Stimulated activated CD8-positive, alpha-beta memory T cell treated with anti-CD3 and anti-CD28 coated beads, Interleukin-2, amount 100 ng/mL, for 48 hours (primary cell): ENCODE data around the gene DIS3L.
"Not testable (repeated sequence)": the region's sequence is repeated elsewhere in the genome, so short reads cannot be mapped to it uniquely, and the experiment has no call there.

Experiments used
- DNase-seq, 2 donors: peaks; one replicate each; pipeline ENCODE4 v3.0.0-alpha.2; 2020; ENCODE audit warnings: low read depth in 2 of 2

DIS3L gene

DNA sequence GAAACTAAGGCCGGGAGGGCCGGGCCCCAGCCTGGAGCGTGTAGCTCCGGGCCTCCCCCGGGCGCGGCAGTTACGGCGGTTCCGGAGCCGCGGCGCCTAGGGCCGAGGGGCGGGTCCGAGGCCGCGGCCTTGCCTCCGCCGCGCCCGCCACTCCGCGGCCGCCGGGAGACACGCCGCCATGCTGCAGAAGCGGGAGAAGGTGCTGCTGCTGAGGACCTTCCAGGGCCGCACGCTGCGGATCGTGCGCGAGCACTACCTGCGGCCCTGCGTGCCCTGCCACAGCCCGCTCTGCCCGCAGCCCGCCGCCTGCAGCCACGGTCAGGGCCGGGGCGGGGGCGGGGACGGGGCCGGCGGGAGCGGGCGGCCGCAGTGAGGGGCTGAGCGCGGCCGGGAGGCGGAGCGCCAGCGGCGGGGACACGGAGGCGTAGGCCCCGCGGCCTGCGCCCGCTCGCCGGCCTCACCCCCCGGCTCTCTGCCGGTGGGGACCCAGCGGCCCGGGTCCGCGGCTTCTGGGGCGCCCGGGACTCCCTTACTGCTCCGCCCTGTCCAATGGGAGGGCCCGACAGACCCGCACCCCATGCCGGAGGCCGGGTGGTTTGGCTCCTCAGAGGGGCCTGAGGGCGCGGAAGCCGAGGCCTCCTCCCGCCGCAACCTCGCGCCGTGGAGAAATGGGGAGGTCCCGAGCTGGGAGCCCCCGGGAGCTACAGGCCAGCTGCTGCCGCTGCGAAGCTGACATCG lies at the start of gene DIS3L:
TSS of gene DIS3L (plus strand) at position 150 of the 738 bp plus-strand sequence. CDS start at position 179, 29 bp downstream.
- peak; percentile 44 to 55 for DNase-seq

DNA sequence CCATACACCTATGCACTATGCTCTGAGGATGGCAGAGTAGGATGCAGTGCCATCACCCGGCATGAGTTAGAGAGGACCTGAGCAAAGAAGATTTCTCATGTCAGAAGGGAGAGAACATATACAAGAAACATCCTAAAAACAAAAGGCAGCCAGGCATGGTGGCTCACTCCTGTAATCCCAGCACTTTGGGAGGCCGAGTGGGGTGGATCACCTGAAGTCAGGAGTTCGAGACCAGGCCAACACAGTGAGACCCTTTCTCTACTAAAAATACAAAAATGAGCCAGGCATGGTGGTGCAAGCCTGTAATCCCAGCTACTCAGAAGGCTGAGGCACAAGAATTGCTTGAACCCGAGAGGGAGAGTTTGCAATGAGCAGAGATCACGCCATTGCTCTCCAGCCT lies 47.5 kb upstream of the DIS3L start:
- DNase-seq: not testable (repeated sequence)

DNA sequence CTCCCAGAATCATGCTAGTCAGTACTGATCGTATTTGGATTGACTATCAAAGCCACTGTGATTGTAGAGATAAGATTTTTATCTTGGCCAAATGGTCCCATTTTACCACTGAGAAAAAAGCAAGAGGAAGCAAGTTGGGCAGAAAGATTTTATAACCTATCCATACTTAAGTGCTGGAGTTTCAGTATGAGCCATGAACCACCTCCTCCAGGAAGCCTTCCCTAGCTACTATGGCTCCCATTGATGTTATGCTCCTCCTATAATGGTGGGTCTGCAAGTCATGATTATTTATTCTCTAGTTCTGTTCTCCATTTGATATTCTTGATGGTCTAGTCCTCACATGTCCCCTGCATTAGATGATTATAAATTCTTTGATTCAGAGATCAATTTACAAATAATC lies 46.4 kb upstream of the DIS3L start:
- no peak for DNase-seq

DNA sequence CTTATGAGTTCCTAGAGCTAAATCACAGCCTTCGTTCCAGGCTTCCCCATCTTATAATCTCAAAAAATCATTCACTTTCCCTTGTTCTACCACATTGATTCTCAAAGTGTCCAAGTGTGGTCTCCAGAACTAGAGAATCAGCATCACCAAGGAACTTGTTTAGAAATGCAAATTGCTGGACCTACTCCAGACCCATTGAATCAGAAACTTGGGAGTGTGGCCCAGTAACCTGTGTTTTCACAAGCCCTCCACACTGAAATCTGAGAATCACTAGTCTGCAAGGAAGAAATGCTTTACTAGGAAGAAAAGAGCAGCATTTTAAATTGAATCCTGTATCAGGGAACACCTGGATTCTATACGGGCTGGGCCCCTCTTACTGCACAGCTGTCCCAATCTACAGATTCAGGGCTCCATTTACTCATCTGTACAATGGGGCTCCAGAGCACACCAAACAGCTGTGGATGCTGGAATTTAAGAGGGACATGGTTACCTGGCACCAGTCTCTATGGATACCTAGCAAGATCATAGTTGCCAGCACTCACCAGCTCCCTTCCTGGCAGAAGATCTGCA lies 43.7 kb upstream of the DIS3L start:
- no peak for DNase-seq

DNA sequence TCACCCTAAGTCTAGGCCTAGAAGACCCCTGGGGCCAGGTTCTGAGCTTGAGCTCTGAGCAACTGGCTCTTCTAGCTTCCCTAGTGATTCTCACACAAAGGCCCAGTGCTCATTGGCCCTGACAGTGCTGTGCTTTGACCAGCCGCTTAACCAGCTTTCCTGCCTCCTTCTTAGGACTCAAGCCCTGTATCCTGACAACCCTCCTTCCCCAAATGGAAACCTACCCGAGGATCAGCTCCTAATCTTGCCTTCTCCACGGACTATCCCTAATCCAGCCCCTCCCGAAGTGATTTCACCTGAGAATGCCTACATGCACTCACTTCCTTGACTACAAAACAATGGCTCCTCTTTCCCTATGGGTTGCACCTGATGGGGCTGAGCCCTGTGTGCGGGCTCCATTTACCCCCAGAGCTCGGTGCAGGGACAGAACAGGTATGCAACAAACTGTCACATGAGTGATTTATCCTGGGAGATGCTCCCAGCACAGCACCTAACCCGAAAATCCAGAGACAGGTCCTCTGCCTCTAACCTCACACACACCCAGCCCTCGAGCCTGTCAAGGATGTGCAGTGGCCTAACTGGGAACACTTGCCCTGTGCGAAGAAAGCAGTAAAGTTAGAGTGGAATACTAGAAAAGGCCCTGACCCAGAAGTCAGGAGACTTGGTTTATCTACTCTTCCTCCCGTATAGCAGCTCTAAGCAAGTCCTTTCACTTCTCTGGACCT lies 42.1 kb upstream of the DIS3L start:
- no peak for DNase-seq

DNA sequence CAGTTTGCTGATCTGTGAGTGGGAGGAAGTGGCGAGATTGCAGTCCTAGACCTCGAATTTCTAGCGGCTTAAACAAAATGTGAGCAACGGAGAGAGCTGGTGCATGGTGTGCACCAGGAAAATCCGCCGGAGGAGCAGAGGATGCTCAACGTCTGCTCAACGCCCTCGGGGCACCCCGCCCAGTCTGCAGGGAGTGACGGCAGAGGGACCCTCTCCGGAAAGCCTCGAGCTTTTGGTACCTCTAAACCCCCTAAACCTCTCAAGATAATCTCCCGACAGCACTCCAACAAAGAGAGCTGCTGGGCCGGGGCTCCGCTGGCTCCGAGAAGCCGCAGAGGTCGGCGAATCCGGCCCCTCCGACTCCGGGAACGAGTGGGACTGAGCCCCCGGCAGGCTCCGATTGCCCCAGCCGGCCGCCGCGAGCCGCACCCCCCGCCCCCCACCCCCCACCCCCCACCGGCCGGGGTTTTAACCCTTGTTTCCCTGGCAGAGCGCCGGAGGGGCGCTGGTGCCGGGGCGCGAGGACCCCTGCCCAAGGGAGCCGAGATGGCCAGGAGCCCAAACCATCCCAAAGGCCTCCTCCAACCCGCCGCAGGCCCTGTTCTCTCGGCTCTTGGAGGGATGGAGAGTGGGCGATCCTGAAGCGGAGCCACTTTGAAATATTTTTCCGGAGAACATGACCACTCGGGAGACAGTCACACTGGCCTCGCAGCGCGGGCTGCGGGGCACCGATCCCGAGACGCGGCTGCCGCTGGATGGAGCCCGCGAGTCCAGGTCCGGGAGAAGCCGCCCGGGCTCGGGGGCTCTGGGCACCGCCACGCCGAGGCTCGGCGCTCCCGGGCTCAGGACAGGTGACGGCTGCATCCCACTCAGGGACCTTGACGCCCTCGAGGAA lies 41.3 kb upstream of the DIS3L start:
- peak; percentile 33 to 46 for DNase-seq

DNA sequence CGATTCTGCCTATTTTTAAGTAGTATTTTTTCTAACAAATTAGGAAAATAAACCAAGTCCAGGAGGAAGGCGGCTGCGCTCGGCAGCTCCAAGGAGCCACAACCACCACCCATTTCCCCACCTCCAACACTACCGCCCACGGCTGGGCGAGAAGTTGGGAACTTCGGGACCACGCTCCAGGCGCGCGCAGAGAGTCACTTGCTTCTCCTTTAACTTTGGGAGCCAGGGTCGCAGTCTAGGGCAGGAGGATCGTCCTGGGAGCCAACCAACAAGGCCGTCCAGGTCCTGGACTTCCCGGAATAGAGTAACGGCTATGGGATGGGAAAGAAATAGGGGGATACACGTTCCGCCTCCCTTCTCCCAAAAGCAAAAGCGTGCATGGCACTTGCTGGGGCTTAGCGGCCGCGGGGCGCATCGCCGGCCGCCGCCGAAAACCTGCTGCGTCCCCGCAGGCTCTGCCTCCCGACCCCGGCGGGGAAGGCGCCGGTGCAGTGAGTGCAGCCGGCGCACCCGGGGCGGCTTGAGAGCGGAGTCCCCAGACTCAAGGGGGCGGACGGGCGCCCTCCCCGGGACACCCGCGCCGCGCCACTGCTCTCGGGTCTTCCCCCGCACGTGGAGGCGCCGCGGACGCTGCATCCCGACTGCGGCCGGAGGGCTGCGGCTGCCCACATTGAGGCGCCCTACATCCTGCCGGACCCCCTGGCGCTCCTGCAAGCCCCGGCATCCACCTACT lies 40.5 kb upstream of the DIS3L start:
- DNase-seq: no peak

DNA sequence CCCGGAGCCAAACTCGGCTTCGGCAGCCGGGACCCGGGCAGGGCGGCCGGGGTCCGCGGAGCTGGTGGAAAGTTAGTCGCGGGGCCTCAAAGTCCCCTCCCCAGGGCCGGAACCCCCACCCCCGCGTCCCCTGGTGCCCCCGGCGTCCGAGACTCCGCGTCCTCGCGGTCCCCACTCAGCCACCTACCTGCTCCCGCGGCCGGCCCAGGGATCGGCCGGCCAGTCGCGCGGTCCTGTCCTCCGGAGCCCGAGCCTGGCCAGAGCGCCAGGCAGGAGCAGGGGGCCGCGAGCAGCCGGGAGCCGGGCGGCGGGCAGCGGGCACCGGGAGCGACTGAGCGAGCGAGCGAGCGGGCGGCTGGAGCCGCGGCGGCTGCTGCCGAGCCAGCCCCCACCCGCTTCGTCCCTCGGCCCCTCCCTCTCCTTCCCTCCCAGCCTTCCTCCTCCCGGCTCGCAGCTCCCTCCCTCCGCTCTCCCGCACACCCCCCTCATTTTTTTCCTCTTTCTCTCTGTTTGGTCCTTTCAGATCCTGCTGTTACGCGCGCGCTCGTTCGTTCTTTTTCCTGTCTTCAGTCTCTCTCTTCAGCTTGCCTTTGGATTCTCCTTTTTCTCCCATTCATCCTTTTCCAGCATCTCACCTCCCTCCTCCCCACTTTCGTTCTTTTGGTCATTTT lies 39.8 kb upstream of the DIS3L start, which contains the start of gene MEGF11:
TSS of gene MEGF11 (minus strand) at position 333 of the 671 bp plus-strand sequence. CDS start 125,347 bp downstream, outside the sequence.
- no peak for DNase-seq

DNA sequence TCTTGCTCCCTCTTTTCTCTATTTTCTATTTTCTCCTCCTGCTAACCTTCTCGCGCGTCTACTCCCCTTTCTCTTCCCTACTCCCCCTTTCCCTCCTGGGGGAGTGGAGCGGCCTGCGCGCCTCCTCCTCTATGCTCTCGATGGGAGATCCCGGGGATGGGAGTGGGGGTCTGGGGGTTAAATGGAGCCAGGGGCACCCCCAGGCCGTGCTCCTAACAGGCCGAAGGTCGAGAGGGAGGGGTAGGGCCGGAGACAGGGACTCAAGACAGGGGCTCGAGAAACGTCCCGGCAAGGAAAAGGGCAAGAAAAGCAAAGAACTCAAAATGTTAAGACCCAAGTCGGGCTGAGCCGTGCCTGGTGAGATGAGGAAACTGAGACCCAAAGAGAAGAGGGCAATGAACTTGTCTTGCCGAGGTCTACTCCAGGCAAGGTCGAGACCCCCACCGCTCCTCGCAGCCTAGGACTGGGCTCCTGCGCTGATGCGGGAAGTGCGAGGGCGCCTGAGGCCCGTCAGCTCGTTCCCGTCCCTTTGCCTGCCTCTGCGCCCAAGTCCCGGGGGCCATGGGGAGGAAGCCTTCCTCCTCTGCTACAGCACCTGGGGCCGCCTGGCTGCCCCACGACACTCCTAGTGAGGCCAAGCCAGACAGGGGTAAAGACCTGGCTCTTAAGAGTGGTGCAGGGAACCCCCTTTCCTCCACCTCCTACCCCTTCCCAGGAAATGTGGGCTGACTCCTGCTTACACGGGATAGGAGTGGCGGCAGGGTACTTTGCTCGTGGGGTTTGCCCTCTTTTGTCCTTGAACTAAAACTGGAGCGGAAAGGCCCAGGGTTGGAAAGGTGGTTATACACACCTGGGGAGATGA lies 39.0 kb upstream of the DIS3L start:
- DNase-seq: no peak

DNA sequence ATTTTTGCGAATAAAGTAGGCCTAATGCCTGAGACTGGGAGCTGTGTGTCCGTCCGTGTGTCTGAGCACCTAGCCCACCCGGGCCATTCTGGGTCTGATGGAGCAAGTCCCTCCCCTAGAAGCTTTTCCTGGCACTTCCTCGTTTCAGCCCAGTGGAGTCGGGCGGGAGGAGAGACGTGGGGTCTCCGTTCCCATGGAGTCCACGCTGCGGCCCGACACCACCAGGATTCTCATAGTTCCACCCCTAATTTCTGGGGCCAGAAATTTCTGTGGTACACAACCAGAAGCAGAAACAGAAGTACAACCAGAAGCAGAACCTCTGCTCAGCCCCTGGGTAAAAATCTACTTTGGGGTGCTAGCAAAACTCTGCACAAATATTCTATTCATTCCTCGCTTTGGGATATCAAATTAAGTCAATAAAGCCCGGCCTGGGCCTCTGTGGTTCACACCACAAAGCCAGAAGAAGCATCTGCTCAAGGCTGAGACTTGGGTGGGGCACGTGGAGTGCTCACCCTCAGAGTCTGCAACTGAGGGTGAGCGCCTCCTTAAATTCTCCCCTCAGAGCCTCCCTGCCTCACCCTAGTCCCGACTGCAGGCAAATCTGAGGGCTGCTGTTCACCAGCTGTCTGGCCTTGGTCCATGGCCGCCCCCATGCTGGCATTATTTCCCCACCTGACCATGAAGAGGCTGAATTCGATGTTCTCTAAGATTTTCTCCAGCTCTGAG lies 38.3 kb upstream of the DIS3L start:
- no peak for DNase-seq

DNA sequence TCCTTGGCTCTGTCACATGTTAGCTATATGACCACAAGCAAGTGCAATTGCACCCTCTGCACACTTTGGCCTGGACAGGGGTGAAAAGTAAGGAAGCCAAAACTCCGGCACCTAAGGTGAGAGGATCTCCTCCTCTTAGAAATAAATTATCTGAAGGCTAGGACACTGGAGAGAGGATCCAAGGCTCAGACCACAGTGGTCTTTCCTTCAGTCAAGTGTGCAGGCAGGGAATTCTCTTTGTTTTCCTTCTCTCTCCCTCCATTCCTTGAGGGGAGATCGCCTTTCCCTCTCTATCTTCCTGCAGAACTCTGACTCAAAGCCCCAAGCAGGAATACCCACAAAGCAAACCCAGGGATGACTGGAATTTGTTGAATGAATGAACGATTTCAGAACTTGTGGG lies 36.7 kb upstream of the DIS3L start:
- DNase-seq: no peak

DNA sequence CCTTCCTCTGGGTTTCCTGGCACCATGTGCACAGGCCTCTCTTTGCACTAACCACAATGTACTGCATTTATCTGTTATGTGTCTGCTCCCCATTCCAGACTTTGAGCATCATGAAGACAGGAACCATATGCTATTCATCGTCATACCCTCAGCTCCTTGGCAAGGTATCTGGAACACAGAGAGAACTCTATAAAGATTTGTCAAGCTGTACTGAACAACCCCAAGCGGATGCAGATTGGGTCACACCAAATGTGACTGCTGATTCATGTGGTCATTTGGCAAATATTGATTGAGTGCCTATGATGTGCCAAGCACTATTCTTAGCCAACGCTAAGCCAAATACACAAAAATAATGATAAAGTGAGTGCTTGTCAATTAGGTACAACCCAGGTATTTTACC lies 32.3 kb upstream of the DIS3L start:
- no peak for DNase-seq

DNA sequence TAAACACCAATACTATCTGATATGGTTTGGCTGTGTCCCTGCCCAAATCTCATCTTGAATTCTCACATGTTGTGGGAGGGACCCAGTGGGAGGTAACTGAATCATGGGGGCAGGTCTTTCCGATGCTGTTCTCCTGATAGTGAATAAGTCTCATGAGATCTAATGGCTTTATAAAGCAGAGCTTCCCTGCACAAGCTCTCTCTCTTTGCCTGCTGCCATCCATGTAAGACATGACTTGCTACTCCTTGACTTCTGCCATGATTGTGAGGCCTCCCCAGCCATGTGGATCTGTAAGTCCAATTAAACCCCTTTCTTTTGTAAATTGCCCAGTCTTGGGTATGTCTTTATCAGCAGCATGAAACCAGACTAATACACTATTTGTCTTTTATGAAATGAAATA lies 30.5 kb upstream of the DIS3L start:
- not testable (repeated sequence) for DNase-seq

DNA sequence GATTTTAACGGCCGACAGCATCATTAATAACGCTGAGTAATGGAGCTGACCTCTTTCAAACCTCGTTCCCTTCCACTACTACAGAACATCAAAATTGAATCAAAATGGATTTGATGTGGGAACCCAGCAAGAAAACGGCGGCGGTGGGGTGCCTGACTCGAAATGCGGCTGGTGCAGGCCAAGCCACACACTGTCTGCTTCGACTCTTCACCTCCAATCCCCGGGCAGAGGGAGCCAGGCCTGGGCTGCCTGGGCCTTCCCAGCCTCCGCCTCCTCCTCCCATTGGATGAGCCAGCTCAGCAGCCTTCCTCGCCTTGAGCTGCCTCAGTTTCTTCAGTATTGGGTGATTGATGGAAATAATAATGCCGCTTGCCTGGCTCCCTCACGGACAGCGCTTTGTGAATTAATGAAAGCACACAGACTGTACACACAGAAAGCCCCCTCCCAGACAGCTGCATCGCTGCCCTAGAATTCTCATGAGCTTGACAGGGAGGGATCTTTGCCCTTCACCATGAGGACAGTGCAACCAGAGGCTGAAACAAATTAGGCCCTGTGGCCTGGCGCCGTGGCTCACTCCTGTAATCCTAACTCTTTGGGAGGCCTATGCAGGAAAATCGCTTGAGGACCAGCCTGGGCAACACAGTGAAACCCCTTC lies 28.4 kb upstream of the DIS3L start:
- no peak for DNase-seq

DNA sequence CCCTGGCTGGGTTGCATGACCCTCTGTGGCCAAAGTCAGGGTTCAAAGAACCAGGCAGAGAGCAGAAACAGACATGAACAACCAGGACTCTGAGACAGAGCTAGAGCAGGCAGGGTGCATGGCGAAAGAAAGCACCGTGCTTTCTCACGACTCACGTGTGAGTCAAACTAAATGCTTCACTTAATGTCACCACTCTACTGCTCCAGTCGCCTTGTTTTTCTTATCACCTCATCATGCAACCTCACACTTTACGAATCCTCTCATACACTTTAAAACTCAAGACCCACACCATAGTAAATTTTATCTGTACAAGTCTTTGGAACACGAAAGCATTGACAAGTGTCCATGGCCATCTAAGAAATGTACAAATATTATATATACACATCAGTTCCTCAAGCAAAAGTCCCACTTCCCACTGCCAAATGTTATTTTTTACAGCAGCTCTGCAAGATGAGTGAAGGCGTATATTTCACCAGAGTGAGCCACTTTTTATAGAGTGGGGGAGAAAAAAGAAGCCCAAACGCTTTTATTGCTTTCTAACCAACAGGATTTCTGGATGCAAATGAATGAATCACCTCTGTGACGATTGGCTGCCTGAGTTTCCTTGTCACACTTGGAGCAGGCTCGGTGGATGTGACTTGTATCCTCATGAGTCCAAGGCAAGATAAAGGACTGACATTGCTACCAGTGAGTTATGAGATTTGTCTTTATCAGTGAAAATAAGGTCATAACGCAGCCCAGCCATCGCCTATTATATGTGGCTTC lies 23.9 kb upstream of the DIS3L start:
- no peak for DNase-seq

DNA sequence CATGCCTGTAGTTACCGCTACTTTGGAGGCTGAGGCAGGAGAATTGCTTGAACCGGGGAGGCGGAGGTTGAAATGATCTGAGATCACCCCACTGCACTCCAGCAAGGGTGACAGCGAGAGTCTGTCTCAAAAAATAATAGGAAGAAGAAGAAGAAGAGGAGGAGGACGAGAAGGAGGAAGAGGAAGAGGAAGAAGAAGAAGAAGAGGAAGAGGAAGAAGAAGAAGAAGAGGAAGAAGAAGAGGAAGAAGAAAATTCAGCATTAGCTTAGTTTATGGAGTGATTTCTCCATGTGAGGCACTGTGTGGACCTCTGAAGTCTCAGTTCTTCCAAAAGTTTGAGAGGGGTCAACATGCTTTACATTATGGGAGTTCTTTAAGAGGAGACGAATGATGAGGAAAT lies 22.4 kb upstream of the DIS3L start:
- no peak for DNase-seq

DNA sequence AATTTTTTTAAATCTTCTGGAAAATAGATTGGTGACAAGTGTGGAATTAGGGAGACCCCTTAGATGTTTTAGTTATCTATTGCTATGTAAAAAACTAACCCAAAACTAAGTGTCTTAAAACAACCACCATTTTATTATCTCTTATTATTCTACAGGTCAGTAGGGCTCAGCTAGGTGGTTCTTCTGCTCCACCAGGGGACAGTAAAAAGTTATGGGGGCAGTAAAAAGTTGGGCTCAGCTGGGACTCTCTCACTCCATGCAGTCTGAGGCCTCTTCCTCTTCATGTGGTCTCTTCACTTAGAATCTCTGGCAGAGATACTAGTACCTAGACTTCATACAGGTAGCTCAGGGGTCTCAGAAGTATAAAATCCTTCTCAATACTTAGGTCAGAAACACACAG lies 18.0 kb upstream of the DIS3L start:
- no peak for DNase-seq

DNA sequence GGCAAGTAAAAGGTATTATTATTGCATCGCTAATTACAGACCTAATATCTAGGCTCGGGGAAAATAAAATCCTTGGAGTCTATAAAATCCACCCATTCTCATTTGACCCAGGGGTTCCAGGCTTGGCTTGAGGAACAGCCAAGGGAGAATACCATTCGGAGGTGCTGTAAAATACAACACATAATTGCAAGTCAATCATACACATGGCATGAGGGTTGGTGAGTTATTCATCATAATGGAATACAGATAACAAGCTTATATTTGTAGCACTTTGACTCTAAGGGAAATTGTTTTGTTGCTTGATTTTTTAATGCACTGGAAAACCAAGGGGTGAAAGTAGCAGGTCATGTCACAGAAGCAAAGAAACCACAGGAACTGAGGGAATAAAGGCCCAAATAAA lies 16.8 kb upstream of the DIS3L start:
- DNase-seq: no peak
